ENCODE measurements around the gene MMEL1. TPM values are rescaled to one million over a fixed set of nuclear protein-coding genes. Genes with fewer than 3 reads are reported as not detected.

The MMEL1 gene
- total and polyA plus RNA-seq, 2 of the 13 experiments (the other 11 are each of a cell fraction or from before 2014, with no cell fraction given) = 0.48 TPM; not detected in 1

DNA sequence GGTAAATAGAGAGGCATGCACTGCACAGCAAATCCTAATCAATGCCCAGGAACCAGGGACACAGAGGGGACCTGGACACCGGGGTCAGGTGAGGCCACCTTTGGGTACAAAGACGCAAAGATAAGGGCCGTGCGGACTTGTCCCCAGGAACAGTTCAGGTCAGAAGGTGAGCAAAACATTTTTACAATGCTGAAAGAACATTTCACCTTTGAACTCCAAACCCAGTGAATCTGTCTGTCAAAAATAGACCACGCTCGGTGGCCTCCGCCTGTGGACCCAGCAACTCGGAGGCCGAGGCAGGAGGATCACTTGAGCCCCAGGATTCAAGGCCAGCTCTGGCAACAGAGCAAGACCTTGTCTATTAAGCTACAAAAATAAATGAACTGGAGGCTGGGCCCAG is 61.5 kb downstream of the MMEL1 start (continued):
- TF ChIP-seq NR2C2 (CRISPR knock-in tag; IDR thresholded peaks at IDR 0.05; ENCODE audit: borderline replicate concordance) (peak; percentile 54; the same call in 1 of the 2 replicates), ZSCAN9 (CRISPR knock-in tag; IDR thresholded peaks at IDR 0.05; ENCODE audit: borderline replicate concordance) (0 out of 2 replicates have a peak, but pooled peaks have one; percentile 33), ETV5 (CRISPR knock-in tag; IDR thresholded peaks at IDR 0.05; ENCODE audit: borderline replicate concordance) (peak; percentile 22; the same call in 1 of the 2 replicates), SAP130 (CRISPR knock-in tag; IDR thresholded peaks at IDR 0.05; ENCODE audit: low read depth) (0 out of 2 replicates have a peak, but pooled peaks have one; percentile 10), ZNF441 (CRISPR knock-in tag; IDR thresholded peaks at IDR 0.05; ENCODE audit: borderline replicate concordance) (0 out of 2 replicates have a peak, but pooled peaks have one; percentile 20), GATAD2A (CRISPR knock-in tag; IDR thresholded peaks at IDR 0.05) (peak; percentile 47), RXRB (CRISPR knock-in tag; IDR thresholded peaks at IDR 0.05; ENCODE audit: borderline replicate concordance) (peak; percentile 96), ZBTB7A (CRISPR knock-in tag; IDR thresholded peaks at IDR 0.05) (peak; percentile 42; the same call in 1 of the 2 replicates), ZBTB8A (CRISPR knock-in tag; IDR thresholded peaks at IDR 0.05; ENCODE audit: borderline replicate concordance, low read depth) (no peak), ELF3 (CRISPR knock-in tag; IDR thresholded peaks at IDR 0.05) (0 out of 2 replicates have a peak, but pooled peaks have one; percentile 33), ZNF747 (CRISPR knock-in tag; IDR thresholded peaks at IDR 0.05; ENCODE audit: borderline replicate concordance) (peak; percentile 56; the same call in 1 of the 2 replicates), HNF4A (CRISPR knock-in tag; IDR thresholded peaks at IDR 0.05) (peak; percentile 90), MED1 (CRISPR knock-in tag; IDR thresholded peaks at IDR 0.05) (peak; percentile 72), NCOA2 (CRISPR knock-in tag; IDR thresholded peaks at IDR 0.05) (0 out of 2 replicates have a peak, but pooled peaks have one; percentile 37), ARID2 (CRISPR knock-in tag; IDR thresholded peaks at IDR 0.05; ENCODE audit: borderline replicate concordance) (no peak), YEATS4 (CRISPR knock-in tag; IDR thresholded peaks at IDR 0.05; ENCODE audit: borderline replicate concordance) (peak; percentile 46; the same call in 1 of the 2 replicates), LCORL (IDR thresholded peaks at IDR 0.05) (no peak), LCORL (CRISPR knock-in tag; IDR thresholded peaks at IDR 0.05) (peak; percentile 91), ZNF790 (CRISPR knock-in tag; IDR thresholded peaks at IDR 0.05; ENCODE audit: borderline replicate concordance) (no peak), TEAD3 (CRISPR knock-in tag; optimal IDR thresholded peaks at IDR 0.05; ENCODE audit: borderline replicate concordance) (peak; percentile 24), MEF2D (CRISPR knock-in tag; IDR thresholded peaks at IDR 0.05) (peak; percentile 47; the same call in 1 of the 2 replicates), ZNF607 (CRISPR knock-in tag; IDR thresholded peaks at IDR 0.05; ENCODE audit: borderline replicate concordance) (0 out of 2 replicates have a peak, but pooled peaks have one; percentile 47), ZNF562 (CRISPR knock-in tag; IDR thresholded peaks at IDR 0.05; ENCODE audit: borderline replicate concordance) (no peak), ZMYM2 (CRISPR knock-in tag; IDR thresholded peaks at IDR 0.05) (peak; percentile 94)
- TF ChIP-seq, protein P1, sequence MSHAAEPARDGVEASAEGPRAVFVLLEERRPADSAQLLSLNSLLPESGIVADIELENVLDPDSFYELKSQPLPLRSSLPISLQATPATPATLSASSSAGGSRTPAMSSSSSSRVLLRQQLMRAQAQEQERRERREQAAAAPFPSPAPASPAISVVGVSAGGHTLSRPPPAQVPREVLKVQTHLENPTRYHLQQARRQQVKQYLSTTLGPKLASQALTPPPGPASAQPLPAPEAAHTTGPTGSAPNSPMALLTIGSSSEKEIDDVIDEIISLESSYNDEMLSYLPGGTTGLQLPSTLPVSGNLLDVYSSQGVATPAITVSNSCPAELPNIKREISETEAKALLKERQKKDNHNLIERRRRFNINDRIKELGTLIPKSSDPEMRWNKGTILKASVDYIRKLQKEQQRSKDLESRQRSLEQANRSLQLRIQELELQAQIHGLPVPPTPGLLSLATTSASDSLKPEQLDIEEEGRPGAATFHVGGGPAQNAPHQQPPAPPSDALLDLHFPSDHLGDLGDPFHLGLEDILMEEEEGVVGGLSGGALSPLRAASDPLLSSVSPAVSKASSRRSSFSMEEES (CRISPR knock-in tag; IDR thresholded peaks at IDR 0.05) = peak; percentile 14; the same call in 1 of the 2 replicates
- TF ChIP-seq, protein P2, sequence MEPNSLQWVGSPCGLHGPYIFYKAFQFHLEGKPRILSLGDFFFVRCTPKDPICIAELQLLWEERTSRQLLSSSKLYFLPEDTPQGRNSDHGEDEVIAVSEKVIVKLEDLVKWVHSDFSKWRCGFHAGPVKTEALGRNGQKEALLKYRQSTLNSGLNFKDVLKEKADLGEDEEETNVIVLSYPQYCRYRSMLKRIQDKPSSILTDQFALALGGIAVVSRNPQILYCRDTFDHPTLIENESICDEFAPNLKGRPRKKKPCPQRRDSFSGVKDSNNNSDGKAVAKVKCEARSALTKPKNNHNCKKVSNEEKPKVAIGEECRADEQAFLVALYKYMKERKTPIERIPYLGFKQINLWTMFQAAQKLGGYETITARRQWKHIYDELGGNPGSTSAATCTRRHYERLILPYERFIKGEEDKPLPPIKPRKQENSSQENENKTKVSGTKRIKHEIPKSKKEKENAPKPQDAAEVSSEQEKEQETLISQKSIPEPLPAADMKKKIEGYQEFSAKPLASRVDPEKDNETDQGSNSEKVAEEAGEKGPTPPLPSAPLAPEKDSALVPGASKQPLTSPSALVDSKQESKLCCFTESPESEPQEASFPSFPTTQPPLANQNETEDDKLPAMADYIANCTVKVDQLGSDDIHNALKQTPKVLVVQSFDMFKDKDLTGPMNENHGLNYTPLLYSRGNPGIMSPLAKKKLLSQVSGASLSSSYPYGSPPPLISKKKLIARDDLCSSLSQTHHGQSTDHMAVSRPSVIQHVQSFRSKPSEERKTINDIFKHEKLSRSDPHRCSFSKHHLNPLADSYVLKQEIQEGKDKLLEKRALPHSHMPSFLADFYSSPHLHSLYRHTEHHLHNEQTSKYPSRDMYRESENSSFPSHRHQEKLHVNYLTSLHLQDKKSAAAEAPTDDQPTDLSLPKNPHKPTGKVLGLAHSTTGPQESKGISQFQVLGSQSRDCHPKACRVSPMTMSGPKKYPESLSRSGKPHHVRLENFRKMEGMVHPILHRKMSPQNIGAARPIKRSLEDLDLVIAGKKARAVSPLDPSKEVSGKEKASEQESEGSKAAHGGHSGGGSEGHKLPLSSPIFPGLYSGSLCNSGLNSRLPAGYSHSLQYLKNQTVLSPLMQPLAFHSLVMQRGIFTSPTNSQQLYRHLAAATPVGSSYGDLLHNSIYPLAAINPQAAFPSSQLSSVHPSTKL (CRISPR knock-in tag; IDR thresholded peaks at IDR 0.05) = 0 out of 2 replicates have a peak, but pooled peaks have one; percentile 34

Data from HepG2 (cell line).